ENCODE results near the gene SLC4A5. TPM values are rescaled to one million over a fixed set of nuclear protein-coding genes. Genes with fewer than 3 reads are reported as not detected.
A peak's percentile ranks its signal among the peaks of the same experiment; 100 is the strongest.
"Not testable (repeated sequence)": the region's sequence is repeated elsewhere in the genome, so short reads cannot be mapped to it uniquely, and the experiment has no call there.

SLC4A5 gene
- total RNA-seq, 1 experiment from 2014 or later: 1.8 TPM

- TF ChIP-seq ZNF532 (CRISPR knock-in tag; IDR thresholded peaks at IDR 0.05; ENCODE audit: borderline replicate concordance): no peak
- TF ChIP-seq CBFB (CRISPR knock-in tag; IDR thresholded peaks at IDR 0.05; ENCODE audit: low read depth): no peak
- TF ChIP-seq HMGA2 (CRISPR knock-in tag; IDR thresholded peaks at IDR 0.05): no peak
- TF ChIP-seq E2F4 (CRISPR knock-in tag; IDR thresholded peaks at IDR 0.05; ENCODE audit: borderline replicate concordance, low read depth): no peak
- no peak for TF ChIP-seq GRHL2 (CRISPR knock-in tag; IDR thresholded peaks at IDR 0.05; ENCODE audit: insufficient replicate concordance, severe bottlenecking)
- no peak for TF ChIP-seq HMGXB4 (CRISPR knock-in tag; IDR thresholded peaks at IDR 0.05)
- TF ChIP-seq ZNF423 (CRISPR knock-in tag; IDR thresholded peaks at IDR 0.05): no peak
- TF ChIP-seq CREB1 (CRISPR knock-in tag; IDR thresholded peaks at IDR 0.05): no peak
- no peak for TF ChIP-seq NFATC4 (CRISPR knock-in tag; IDR thresholded peaks at IDR 0.05)
- no peak for TF ChIP-seq ATF2 (CRISPR knock-in tag; IDR thresholded peaks at IDR 0.05; ENCODE audit: borderline replicate concordance, low read depth)
These were observed 154.5 kb downstream of the SLC4A5 start (continued) for GRCh38 chr2:74188696-74189095.

GRCh38 chr2:74188018-74188601, 155.1 kb downstream of the SLC4A5 start:
- peaks cover 30% of the 10 kb centered on the region for H3K4me1 Mint-ChIP-seq
- TF ChIP-seq PRDM15 (CRISPR knock-in tag; IDR thresholded peaks at IDR 0.05) (peak; percentile 48; the same call in 1 of the 2 replicates), ZNF121 (CRISPR knock-in tag; IDR thresholded peaks at IDR 0.05) (peak; percentile 94), CREB1 (CRISPR knock-in tag; IDR thresholded peaks at IDR 0.05) (0 out of 2 replicates have a peak, but pooled peaks have one; percentile 23), KAT7 (CRISPR knock-in tag; IDR thresholded peaks at IDR 0.05; ENCODE audit: borderline replicate concordance) (no peak)
- peak; percentile 76 for ATAC-seq
- CTCF ChIA-PET: interaction anchor here (0.7 to 1.7 kb wide), 6 partner anchors 10 to 62 kb away, joined by 3 to 9 read pairs (median 4); partner anchors contain the start of gene MOB1A
- H3K27ac Mint-ChIP-seq: peak overlapping the region; percentile 98
- peak; percentile 27 for DNase-seq (ENCODE audit: low spot score)
- H3K36me3 Mint-ChIP-seq: no peaks in the 10 kb centered on the region
- H3K4me3 Mint-ChIP-seq: no peak overlapping the region
- H3K9me3 Mint-ChIP-seq: peaks cover 6% of the 10 kb centered on the region; the same call in 1 of the 2 replicates
- POLR2A ChIA-PET: interaction anchor here (1.0 to 3.1 kb wide), 4 partner anchors 8 to 19 kb away, joined by 3 to 14 read pairs (median 4); partner anchors contain the start of genes MOB1A and MTHFD2
- H3K27me3 Mint-ChIP-seq (ENCODE audit: low read depth): no peaks in the 10 kb centered on the region; the same call in none of the 2 replicates

GRCh38 chr2:74186706-74187105, 156.5 kb downstream of the SLC4A5 start:
- H3K27ac Mint-ChIP-seq; DNase-seq (ENCODE audit: low spot score); CTCF ChIA-PET; H3K4me3 Mint-ChIP-seq; H3K36me3 Mint-ChIP-seq; H3K9me3 Mint-ChIP-seq; H3K27me3 Mint-ChIP-seq (ENCODE audit: low read depth); ATAC-seq: not testable (repeated sequence)
- POLR2A ChIA-PET: interaction anchor here (3.1 kb wide), 1 partner anchor 8 kb away, joined by 14 read pairs; the partner anchor contains the start of gene MOB1A
- peaks cover 19% of the 10 kb centered on the region for H3K4me1 Mint-ChIP-seq
